SK-N-SH (cell line): ENCODE data around the gene SURF6.
"Not testable (repeated sequence)": the region's sequence is repeated elsewhere in the genome, so short reads cannot be mapped to it uniquely, and the experiment has no call there.

Experiments used
- CHD2 ChIP-seq: fragments of 150-350 bp; IDR thresholded peaks from 2 replicates; pipeline ENCODE4 v1.6.1; 2018; ENCODE audit warnings: low read length; ENCODE audit not compliant: partially characterized antibody
- FOXJ3 ChIP-seq: sonication (generic); formaldehyde crosslinking; IDR thresholded peaks from 2 replicates; pipeline ENCODE4 v1.5.1; 2020; ENCODE audit warnings: mild to moderate bottlenecking, missing genetic modification reagents
- FOXM1 ChIP-seq: IDR thresholded peaks from 2 replicates; pipeline ENCODE4 v1.4.0; 2012; ENCODE audit warnings: low read depth, mild to moderate bottlenecking
- JUND ChIP-seq: IDR thresholded peaks from 2 replicates; pipeline ENCODE4 v1.4.0; 2012
- MAX ChIP-seq: IDR thresholded peaks from 2 replicates; pipeline ENCODE4 v1.4.0; 2012; ENCODE audit warnings: low read depth
- POLR2AphosphoS5 ChIP-seq: IDR thresholded peaks from 2 replicates; pipeline ENCODE4 v1.6.1; 2012; ENCODE audit warnings: low read depth, low read length
- RAD21 ChIP-seq: IDR thresholded peaks from 2 replicates; pipeline ENCODE4 v1.6.1; 2012; ENCODE audit warnings: mild to moderate bottlenecking, low read length
- RCOR1 ChIP-seq: fragments of 150-350 bp; IDR thresholded peaks from 2 replicates; pipeline ENCODE4 v1.6.1; 2017; ENCODE audit warnings: antibody characterized with exemption, low read length
- RFX5 ChIP-seq: IDR thresholded peaks from 2 replicates; pipeline ENCODE4 v1.6.1; 2012; ENCODE audit warnings: mild to moderate bottlenecking, improper control_type of control experiment, low read length
- TAF1 ChIP-seq: IDR thresholded peaks from 2 replicates; pipeline ENCODE4 v1.6.1; 2012; ENCODE audit warnings: low read depth, mild to moderate bottlenecking, low read length, moderate library complexity, borderline replicate concordance
- TCF12 ChIP-seq: IDR thresholded peaks from 2 replicates; pipeline ENCODE4 v1.4.0; 2012
- ZBTB33 ChIP-seq: IDR thresholded peaks from 2 replicates; pipeline ENCODE4 v1.4.0; 2012; ENCODE audit warnings: low read depth, borderline replicate concordance
- TF ChIP-seq, protein P1 (sequence below): fragments of 200-600 bp; sonication (generic); IDR thresholded peaks from 2 replicates; pipeline ENCODE4 v1.6.1; 2017; ENCODE audit warnings: antibody characterized with exemption, mild to moderate bottlenecking, moderate library complexity
- TF ChIP-seq, protein P2 (sequence below): fragments of 150-350 bp; IDR thresholded peaks from 2 replicates; pipeline ENCODE4 v1.6.1; 2017; ENCODE audit warnings: antibody characterized with exemption, low read length, low read depth, borderline replicate concordance

DNA sequence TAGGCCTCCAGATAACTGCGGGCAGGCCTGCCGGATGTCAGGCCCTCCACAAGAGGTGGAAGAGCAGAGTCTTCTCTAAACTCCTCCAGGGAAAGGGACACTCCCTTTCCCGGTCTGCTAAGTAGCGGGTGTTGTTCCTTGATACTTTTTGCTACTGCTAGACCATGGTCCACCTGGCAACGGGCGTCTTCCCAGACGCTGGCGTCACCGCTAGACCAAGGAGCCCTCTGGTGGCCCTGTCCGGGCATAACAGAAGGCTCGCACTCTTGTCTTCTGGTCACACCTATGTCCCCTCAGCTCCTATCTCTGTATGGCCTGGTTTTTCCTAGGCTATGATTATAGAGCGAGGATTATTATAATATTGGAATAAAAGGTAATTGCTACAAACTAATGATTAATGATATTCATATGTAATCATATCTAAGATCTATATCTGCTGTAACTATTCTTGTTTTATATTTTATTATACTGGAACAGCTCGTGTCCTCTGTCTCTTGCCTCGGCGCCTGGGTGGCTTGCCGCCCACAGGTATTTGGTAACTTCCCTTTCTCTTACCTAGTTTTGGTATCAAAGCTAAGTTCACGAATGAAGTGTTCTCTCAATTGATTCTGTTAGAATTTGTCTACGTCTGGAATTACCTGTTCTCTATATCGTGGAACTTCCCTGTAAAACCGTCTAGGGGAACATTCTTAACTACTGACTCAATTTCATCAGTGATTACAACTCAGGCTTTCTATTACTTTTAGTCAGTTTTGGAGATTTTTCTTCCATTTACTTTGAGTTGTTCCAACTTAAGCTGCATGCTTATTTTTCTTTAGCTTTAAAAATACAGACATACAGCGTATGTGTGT is 6.5 kb downstream of the SURF6 start:
- TF ChIP-seq RAD21 = peak; percentile 57
- TF ChIP-seq, protein P1, sequence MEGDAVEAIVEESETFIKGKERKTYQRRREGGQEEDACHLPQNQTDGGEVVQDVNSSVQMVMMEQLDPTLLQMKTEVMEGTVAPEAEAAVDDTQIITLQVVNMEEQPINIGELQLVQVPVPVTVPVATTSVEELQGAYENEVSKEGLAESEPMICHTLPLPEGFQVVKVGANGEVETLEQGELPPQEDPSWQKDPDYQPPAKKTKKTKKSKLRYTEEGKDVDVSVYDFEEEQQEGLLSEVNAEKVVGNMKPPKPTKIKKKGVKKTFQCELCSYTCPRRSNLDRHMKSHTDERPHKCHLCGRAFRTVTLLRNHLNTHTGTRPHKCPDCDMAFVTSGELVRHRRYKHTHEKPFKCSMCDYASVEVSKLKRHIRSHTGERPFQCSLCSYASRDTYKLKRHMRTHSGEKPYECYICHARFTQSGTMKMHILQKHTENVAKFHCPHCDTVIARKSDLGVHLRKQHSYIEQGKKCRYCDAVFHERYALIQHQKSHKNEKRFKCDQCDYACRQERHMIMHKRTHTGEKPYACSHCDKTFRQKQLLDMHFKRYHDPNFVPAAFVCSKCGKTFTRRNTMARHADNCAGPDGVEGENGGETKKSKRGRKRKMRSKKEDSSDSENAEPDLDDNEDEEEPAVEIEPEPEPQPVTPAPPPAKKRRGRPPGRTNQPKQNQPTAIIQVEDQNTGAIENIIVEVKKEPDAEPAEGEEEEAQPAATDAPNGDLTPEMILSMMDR = peak; percentile 64
- TF ChIP-seq TCF12; RFX5; FOXM1; RCOR1; ZBTB33; FOXJ3 (CRISPR knock-in tag); JUND; CHD2; TAF1; MAX: not testable (repeated sequence)
- 0 out of 2 replicates have a peak, but pooled peaks have one; percentile 15 for TF ChIP-seq POLR2AphosphoS5
- TF ChIP-seq, protein P2, sequence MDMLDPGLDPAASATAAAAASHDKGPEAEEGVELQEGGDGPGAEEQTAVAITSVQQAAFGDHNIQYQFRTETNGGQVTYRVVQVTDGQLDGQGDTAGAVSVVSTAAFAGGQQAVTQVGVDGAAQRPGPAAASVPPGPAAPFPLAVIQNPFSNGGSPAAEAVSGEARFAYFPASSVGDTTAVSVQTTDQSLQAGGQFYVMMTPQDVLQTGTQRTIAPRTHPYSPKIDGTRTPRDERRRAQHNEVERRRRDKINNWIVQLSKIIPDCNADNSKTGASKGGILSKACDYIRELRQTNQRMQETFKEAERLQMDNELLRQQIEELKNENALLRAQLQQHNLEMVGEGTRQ = not testable (repeated sequence)
